Stimulated activated naive CD4-positive, alpha-beta T cell treated with Interleukin-2 at 50 U/mL for 16 hours (primary cell): Measurements from ENCODE around the gene EMC10.
A peak's percentile ranks its signal among the peaks of the same experiment; 100 is the strongest.
"Not testable (repeated sequence)": the region's sequence is repeated elsewhere in the genome, so short reads cannot be mapped to it uniquely, and the experiment has no call there.

Source experiments
- DNase-seq: peaks from one replicate; lab custom pipeline; 2025; lab: John Stamatoyannopoulos, UW

The EMC10 gene

GRCh38 chr19:50451223-50451534 lies 25.1 kb upstream of the EMC10 start:
- DNase-seq, result no peak

- DNase-seq, result no peak
Observed at GRCh38 chr19:50453243-50453642, 23.1 kb upstream of the EMC10 start.

GRCh38 chr19:50455992-50456391 lies 20.3 kb upstream of the EMC10 start:
- DNase-seq, result no peak

- no peak for DNase-seq
Observed at GRCh38 chr19:50457300-50457699, 19.0 kb upstream of the EMC10 start.

GRCh38 chr19:50458396-50459066 lies 17.8 kb upstream of the EMC10 start:
- no peak for DNase-seq

- DNase-seq, result no peak
Observed at GRCh38 chr19:50459067-50459456, 17.2 kb upstream of the EMC10 start.

- DNase-seq, result no peak
Observed at GRCh38 chr19:50459638-50460037, 16.7 kb upstream of the EMC10 start.

- no peak for DNase-seq
Observed at GRCh38 chr19:50460161-50460765, 16.0 kb upstream of the EMC10 start.

- DNase-seq, result peak; percentile 29
Observed at GRCh38 chr19:50461066-50461875, 15.0 kb upstream of the EMC10 start.

GRCh38 chr19:50462970-50463369 lies 13.3 kb upstream of the EMC10 start:
- DNase-seq, result no peak

- no peak for DNase-seq
Observed at GRCh38 chr19:50464348-50464747, 12.0 kb upstream of the EMC10 start.

GRCh38 chr19:50465000-50465399 lies 11.3 kb upstream of the EMC10 start:
- DNase-seq, result no peak

GRCh38 chr19:50465986-50466705 lies 10.2 kb upstream of the EMC10 start:
- no peak for DNase-seq

GRCh38 chr19:50466706-50467039 lies 9.6 kb upstream of the EMC10 start:
- DNase-seq, result no peak

GRCh38 chr19:50467566-50467965 lies 8.7 kb upstream of the EMC10 start:
- DNase-seq, result no peak

- DNase-seq, result no peak
Observed at GRCh38 chr19:50468818-50469217, 7.5 kb upstream of the EMC10 start.

- DNase-seq, result not testable (repeated sequence)
Observed at GRCh38 chr19:50473336-50473735, 3.0 kb upstream of the EMC10 start.

- no peak for DNase-seq
Observed at GRCh38 chr19:50475101-50475568, 1.2 kb upstream of the EMC10 start.

- no peak for DNase-seq
Observed at GRCh38 chr19:50475736-50476223, 527 bp upstream of the EMC10 start.

- DNase-seq, result no peak
Observed at GRCh38 chr19:50476907-50477238, 566 bp downstream of the EMC10 start.

- no peak for DNase-seq
Observed at GRCh38 chr19:50477751-50478515, 1.6 kb downstream of the EMC10 start.
